NT2/D1 (cell line): Measurements from ENCODE around the gene CACNA1A.

Source experiments
- SUZ12 ChIP-seq: IDR thresholded peaks from 2 replicates; pipeline ENCODE4 v1.6.1; 2011; ENCODE audit not compliant: insufficient read length, insufficient read depth; ENCODE audit errors: extremely low read depth
- YY1 ChIP-seq: IDR thresholded peaks from 2 replicates; pipeline ENCODE4 v1.6.1; 2011; ENCODE audit not compliant: insufficient read length, insufficient read depth
- ZNF274 ChIP-seq: IDR thresholded peaks from 2 replicates; pipeline ENCODE4 v1.6.1; 2011; ENCODE audit warnings: mild to moderate bottlenecking, low read depth, low read length

GRCh38 chr19:13466697-13467096, 39.6 kb downstream of the CACNA1A start:
- TF ChIP-seq YY1 (no peak), ZNF274 (no peak), SUZ12 (no peak)
